ENCODE data around the gene SNX24.
"Not testable (repeated sequence)": the region's sequence is repeated elsewhere in the genome, so short reads cannot be mapped to it uniquely, and the experiment has no call there.

Gene SNX24, protein sequence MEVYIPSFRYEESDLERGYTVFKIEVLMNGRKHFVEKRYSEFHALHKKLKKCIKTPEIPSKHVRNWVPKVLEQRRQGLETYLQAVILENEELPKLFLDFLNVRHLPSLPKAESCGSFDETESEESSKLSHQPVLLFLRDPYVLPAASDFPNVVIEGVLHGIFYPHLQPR

DNA sequence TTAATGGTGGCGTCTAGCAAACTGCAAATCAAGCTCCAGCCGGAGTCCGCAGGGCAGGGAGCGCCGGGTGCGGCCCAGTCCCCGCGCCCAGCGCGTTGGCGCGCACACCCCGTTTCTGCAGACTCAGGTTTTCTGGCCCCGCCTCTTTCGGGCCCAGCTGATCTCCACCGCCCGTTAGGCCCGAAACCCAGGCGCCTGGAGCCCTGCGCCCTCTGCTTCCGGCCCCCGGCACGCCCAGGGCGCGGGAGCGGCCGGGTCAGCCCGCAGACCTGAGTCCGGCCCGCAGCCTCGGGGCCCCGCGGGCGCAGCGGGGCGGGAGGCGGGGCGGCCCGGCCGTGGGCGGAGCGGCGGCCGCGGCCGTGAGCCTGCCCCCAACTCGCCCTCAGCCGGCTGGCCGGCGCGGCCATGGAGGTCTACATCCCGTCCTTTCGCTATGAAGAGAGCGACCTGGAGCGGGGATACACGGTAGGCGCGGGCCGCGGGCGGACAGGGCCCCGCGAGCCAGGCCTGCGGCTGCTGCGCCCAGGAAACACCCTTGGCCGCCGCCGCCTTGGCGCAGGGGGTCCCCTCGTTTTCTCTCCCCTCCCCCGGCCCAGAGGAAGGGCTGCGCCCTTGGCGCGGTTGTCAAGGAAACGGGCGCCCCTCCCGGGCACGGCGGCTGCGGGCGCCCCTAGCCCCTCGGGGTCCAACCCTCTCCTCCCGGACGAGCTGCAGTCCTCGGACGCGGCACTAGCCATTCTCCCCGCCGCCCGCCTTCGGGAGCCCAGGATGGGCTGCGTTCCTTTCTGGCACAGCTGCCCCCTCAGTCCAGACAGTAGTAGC, at the start of gene SNX24:
TSS of gene SNX24 (plus strand) at position 385 of the 822 bp plus-strand sequence. CDS start at position 406, 21 bp downstream.
- no peak for DNase-seq

DNA sequence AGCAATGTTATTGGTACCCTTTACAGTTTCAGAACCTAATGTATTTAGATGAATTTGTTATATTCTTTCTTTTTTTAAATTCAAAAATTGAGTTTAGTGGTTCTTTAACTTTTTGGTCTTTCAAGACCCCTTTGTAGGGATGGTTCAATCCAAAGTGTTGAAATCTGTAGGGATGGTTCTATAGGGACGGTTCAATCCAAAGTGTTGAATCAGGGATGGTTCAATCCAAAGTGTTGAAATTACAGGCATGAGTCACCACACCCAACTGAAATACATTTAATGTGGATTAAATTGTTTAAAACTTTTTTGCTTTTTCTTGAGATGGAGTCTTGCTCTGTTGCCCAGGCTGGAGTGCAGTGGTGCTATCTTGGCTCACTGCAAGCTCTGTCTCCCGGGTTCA, 39.9 kb upstream of the SNX24 start:
- DNase-seq: no peak

- DNase-seq: no peak
Observed at GRCh38 chr5:122810405-122810804, 35.0 kb upstream of the SNX24 start.

GRCh38 chr5:122815218-122815767, 30.1 kb upstream of the SNX24 start:
- no peak for DNase-seq

DNA sequence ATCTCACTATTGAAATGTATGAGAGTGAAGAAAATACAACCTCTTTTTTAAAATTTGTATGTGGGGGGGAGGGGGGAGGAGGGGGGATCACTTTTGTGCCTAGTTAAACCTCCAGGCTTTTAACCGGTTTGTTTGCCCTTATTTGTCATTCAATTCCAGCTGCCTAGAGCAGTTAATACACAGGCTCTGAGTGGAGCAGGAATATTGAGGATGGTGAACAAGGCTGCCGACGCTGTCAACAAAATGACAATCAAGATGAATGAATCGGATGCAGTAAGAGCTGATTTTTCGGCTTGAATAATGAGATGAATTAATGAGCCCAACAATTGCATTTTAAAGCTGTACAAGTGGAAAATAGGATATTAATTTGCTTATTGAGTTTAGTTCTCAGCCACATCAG, 28.7 kb upstream of the SNX24 start:
- DNase-seq: no peak

- no peak for DNase-seq
Observed at GRCh38 chr5:122831984-122832383, 13.4 kb upstream of the SNX24 start.

DNA sequence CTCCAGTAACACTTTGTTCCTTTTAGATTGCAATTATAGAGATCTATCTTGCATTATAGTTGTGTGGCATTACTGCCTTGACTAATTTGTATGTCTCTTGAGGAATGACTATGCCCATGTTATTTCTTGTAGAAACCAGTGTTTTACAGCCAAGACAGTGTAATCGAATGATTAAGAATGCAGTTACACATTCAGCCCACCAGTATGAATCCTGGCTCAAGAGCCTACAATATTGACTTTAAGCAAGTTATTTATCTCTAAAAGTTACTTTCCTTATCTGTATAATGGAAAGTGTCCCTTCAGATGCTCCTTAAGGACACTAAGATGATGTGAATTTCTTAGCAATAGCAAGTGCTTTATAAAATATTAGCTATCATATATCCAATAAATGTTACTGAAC, 9.7 kb upstream of the SNX24 start:
- no peak for DNase-seq

GRCh38 chr5:122836947-122837346, 8.5 kb upstream of the SNX24 start:
- DNase-seq: no peak

DNA sequence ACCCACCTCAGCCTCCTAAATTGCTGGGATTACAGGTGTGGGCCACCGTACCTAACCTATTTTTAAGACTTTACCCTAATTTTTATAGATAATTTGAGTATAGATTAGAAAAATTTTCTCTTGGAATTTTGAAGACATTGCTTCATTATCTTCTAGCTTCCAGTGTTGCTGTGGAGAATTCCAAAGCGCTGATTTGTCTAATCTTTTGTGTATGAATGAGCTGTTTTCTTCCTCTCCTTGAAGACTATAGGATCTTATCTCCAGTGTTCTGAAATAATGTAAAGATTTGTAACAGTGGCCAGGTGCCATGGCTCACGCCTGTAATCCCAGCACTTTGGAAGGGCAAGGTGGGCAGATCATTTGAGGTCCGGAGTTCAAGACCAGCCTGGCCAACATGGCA, 5.7 kb upstream of the SNX24 start:
- no peak for DNase-seq

DNA sequence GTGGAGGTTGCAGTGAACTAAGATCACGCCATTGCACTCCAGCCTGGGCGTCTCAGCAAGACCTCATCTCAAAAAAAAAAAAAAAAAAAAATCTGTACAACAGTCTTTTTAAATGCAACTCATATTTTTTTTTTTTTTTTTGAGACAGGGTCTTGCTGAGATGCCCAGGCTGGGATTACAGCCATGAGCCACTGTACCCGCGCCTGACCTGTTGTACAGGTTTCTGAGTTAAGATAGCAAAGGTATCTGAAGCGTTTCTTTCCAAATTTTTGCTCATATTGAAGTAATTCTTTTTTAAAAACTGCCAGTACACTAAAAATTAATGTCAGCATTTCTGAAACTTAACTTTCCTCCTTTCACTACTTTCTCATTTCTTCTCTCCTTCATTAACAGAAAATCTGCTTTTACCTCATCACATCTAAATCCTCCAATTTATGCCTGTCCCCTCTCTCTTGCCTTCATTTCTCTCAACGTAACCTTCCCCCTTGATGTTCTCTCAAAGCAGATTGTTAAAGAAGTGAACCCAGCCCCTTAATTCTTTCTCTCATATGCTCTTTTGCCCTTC, 3.3 kb upstream of the SNX24 start:
- DNase-seq: no peak

DNA sequence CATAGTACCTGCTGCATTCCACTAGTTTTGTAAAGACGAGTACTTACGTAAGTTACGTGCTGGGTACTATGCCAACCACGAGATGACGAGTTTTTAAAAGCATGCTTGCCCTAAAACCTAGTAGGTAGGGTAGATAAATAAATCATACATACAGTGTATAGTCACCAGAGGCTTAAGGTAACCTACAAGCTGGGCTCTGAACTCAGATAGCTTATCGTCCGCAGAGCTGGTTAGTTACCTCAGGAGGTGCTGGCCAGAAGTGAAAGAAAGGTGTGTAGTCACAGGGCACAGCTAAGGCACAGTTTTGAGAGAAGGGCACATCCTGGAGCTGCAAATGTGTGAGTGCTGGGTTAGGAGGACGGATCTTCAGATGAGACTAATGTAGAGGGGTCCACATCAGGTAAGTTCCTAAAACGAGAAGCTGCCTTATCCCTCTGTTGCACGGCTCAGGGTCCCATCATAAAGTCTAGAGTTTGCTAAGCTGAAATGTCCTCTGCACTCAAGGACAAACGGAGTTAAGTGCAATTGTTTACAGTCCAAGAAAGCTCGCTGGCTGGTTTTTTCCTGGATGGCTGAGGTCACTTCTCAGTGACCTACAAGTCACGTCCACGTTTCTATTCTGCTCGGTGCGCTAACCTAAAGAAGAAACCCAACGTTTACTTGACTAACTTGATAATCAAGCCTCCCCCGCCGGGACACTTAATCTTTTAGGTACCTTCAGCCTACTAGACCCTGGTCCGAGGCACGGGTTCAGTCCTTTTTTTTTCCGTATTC, 1.1 kb upstream of the SNX24 start:
- no peak for DNase-seq

GRCh38 chr5:122844910-122845228, 544 bp upstream of the SNX24 start:
- no peak for DNase-seq

GRCh38 chr5:122846051-122846550, 688 bp downstream of the SNX24 start:
- DNase-seq: no peak

- DNase-seq: no peak
Observed at GRCh38 chr5:122847687-122848081, 2.3 kb downstream of the SNX24 start.

DNA sequence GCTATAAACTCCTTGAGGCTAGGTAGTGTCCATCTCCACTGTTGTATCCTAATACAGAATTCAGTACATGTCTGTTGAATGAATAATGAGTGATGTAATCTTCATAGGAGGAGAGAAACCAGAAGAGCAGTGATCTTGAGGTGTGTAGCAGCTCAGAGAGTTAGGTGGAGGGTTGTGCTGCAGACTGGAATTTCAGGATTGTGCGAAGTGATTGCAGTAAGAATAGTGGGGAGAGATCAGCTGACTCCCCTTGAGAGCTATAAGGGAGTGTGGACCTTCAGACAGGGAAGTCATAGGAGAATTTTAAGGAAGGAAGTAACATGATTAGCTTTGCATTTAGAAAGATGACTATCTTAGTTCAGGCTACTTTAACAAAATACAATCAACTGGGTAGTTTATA, 4.4 kb downstream of the SNX24 start:
- no peak for DNase-seq

DNA sequence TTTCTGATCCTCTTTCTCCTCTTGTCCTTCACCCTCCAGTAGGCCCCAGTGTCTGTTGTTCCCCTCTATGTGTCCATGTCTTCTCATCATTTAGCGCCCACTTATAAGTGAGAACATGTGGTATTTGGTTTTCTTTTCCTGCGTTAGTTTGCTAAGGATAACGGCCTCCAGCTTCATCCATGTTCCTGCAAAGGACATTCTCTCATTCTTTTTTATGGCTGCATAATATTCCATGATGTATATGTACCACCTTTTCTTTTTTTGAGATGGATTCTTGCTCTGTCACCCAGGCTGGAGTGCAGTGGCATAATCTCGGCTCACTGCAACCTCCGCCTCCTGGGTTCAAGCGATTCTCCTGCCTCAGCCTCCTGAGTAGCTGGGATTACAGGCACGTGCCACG, 12.1 kb downstream of the SNX24 start:
- DNase-seq: not testable (repeated sequence)

DNA sequence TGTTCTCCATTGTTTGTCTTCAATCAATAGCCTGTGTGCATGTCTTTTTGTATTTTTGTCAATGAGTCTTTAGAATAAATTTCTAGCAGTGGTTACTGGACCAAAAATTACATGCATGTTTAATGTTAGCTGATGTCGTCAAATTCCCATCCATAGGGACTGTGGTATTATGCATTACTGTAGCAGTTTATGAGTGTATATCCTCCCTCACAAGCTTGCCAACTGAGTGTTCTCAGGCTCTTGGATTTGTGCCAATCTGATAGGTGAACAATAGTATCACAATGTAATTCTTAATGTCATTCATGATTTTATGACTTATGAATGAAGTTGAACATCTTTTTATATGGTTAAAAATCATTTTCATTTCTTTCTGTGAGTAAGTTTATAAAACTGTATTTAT, 13.0 kb downstream of the SNX24 start:
- DNase-seq: no peak

DNA sequence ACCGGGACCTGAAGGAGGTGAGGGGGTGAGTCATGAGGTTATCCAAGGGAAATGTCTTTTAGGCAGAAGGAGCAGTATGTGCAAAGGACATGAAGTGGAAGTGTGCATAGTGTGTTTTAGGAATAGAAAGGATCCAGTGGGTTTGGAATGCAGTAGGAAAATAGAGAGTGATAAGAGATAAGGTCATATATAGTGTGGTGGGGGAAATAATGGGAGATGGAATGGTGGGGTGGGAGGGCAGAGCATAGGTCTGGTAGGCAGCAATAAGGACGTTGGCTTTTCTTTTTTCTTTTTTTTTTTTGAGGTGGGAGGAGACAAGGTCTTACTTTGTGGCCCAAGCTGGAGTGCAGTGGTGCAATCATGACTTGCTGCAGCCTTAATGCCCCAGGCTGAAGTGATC, 17.8 kb downstream of the SNX24 start:
- no peak for DNase-seq

- no peak for DNase-seq
Observed at GRCh38 chr5:122863721-122864120, 18.3 kb downstream of the SNX24 start.

GRCh38 chr5:122864400-122864799, 19.0 kb downstream of the SNX24 start:
- no peak for DNase-seq

- DNase-seq: no peak
Observed at GRCh38 chr5:122864842-122865241, 19.4 kb downstream of the SNX24 start.

DNA sequence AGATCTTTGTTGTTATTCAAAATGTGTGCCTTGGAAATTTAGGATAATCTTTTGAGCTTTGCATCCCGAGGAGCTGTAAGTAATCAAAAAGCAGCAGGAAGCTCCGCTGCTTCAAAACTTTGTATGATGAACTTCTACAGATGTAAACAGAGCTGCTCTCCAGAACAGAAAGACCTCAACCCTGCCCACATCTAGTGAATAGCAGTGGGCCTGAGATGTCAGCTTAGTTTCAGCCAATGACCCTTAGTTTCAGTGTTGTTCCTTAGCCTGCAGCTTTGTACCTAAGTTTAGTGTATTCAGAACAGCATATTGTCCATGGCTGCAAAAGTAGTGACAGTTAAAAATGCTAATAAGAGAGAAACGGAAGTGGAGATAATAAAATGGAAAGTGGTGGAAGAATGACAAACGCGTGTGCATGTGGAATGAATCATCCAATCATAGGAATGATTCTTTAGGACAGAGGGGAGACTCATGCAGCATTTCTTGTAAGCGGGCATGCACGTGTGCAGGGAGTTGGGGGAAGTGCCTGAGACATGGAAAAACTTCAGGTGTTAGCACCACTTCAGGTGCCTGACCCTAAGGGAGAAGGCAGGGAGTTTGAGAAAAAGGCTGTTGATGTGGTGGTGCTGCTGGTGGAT, 24.9 kb downstream of the SNX24 start:
- DNase-seq: no peak

DNA sequence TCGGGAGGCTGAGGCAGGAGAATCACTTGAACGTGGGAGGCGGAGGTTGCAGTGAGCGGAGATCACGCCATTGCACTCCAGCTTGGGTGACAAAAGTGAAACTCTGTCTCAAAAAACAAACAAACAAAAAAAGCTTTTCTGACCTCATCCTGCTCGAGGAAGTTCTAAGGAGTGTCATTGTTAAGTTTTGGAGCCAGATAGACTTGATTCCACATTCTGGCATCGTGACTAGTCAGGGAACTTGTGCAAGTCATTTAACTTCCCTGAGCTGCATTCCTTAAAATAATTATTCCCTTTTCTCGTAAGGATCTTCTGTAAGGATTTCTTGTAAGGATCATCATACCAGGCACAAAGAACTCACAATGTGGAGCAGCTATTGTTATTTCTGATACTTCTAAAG, 26.2 kb downstream of the SNX24 start:
- no peak for DNase-seq
